ENCODE measurements around the gene ARL8B. TPM values are rescaled to one million over a fixed set of nuclear protein-coding genes. Genes with fewer than 3 reads are reported as not detected.

ARL8B gene
- total RNA-seq, 6 donors from 2014 or later = 34.7 to 117 (median 74.2) TPM

- peaks cover 0 to 3% (median 0%) of the 10 kb centered on the region in 4 donors for H3K36me3 ChIP-seq
- TF ChIP-seq POLR2A (IDR thresholded peaks at IDR 0.05) (no peak), POLR2AphosphoS5 (IDR thresholded peaks at IDR 0.05) (no peak), CTCF (IDR thresholded peaks at IDR 0.05) (no peak), EP300 (IDR thresholded peaks at IDR 0.05) (no peak)
- ATAC-seq (ENCODE audit: low FRiP score in 2 of 2) (no peak), DNase-seq (no peak)
- H3K9me3 ChIP-seq = no peaks in the 10 kb centered on the region
- WGBS, 2 donors = 79 to 91% methylated on average over 3 of the region's 3 CpGs
- H3K27ac ChIP-seq = no peak overlapping the region
- no peak overlapping the region for H3K4me3 ChIP-seq
- H3K4me1 ChIP-seq = peaks cover 37 to 66% (median 43%) of the 10 kb centered on the region in 4 donors
- no peaks in the 10 kb centered on the region for H3K27me3 ChIP-seq
These were observed 11.9 kb downstream of the ARL8B start for GRCh38 chr3:5134019-5134391.

- peaks cover 42 to 68% (median 48%) of the 10 kb centered on the region in 4 donors for H3K4me1 ChIP-seq
These were observed 12.4 kb downstream of the ARL8B start for GRCh38 chr3:5134499-5134898.

GRCh38 chr3:5136211-5136918 is 14.3 kb downstream of the ARL8B start:
- Histone ChIP-seq H3K4me3 (no peak overlapping the region), H3K36me3 (no peaks in the 10 kb centered on the region), H3K4me1 (peaks cover 55 to 73% (median 60%) of the 10 kb centered on the region in 4 donors), H3K9me3 (no peaks in the 10 kb centered on the region), H3K27me3 (no peaks in the 10 kb centered on the region), H3K27ac (peak overlapping the region in 2 of 4 donors; percentile 44 to 46)
- DNase-seq (no peak), ATAC-seq (ENCODE audit: low FRiP score in 2 of 2) (peak in 1 of 2 donors; percentile 28)
- TF ChIP-seq CTCF (IDR thresholded peaks at IDR 0.05) (peak in 1 of 6 experiments; percentile 10), POLR2AphosphoS5 (IDR thresholded peaks at IDR 0.05) (no peak), POLR2A (IDR thresholded peaks at IDR 0.05) (no peak), EP300 (IDR thresholded peaks at IDR 0.05) (no peak)
- WGBS, 2 donors = 52 to 61% methylated on average over 6 of the region's 6 CpGs

More at GRCh38 chr3:5134499-5134898, 12.4 kb downstream of the ARL8B start:
- H3K9me3 ChIP-seq = no peaks in the 10 kb centered on the region
- TF ChIP-seq POLR2AphosphoS5 (IDR thresholded peaks at IDR 0.05) (no peak), POLR2A (IDR thresholded peaks at IDR 0.05) (no peak), CTCF (IDR thresholded peaks at IDR 0.05) (no peak), EP300 (IDR thresholded peaks at IDR 0.05) (no peak)
- peaks cover 0 to 3% (median 0%) of the 10 kb centered on the region in 4 donors for H3K36me3 ChIP-seq
- ATAC-seq (ENCODE audit: low FRiP score in 2 of 2) (no peak), DNase-seq (no peak)
- 84 to 87% methylated on average over 3 of the region's 3 CpGs for WGBS, 2 donors
- H3K27me3 ChIP-seq = no peaks in the 10 kb centered on the region
- H3K4me3 ChIP-seq = no peak overlapping the region
- H3K27ac ChIP-seq = no peak overlapping the region

GRCh38 chr3:5136919-5137429 is 14.9 kb downstream of the ARL8B start:
- H3K4me3 ChIP-seq = no peak overlapping the region
- no peak for ATAC-seq (ENCODE audit: low FRiP score in 2 of 2)
- TF ChIP-seq CTCF (IDR thresholded peaks at IDR 0.05) = peak in 1 of 6 experiments; percentile 2
- no peak for TF ChIP-seq POLR2A (IDR thresholded peaks at IDR 0.05)
- peaks cover 56 to 73% (median 60%) of the 10 kb centered on the region in 4 donors for H3K4me1 ChIP-seq
- H3K9me3 ChIP-seq = no peaks in the 10 kb centered on the region
- no peaks in the 10 kb centered on the region for H3K27me3 ChIP-seq
- peak overlapping the region in 2 of 4 donors; percentile 44 to 46 for H3K27ac ChIP-seq
- DNase-seq = no peak
- H3K36me3 ChIP-seq = no peaks in the 10 kb centered on the region
- 69 to 71% methylated on average over 2 of the region's 2 CpGs for whole genome bisulfite sequencing, 2 donors

All from upper lobe of left lung (tissue), 6 donors.